HFFc6 (cell line): ENCODE measurements around the gene PRKCH. TPM values are rescaled to one million over a fixed set of nuclear protein-coding genes. Genes with fewer than 3 reads are reported as not detected.

Experiments
- DNase-seq: peaks from one replicate; pipeline ENCODE4 v3.0.0-alpha.2; 2018
- H3K27ac Mint-ChIP-seq: 2 replicates; pipeline ENCODE4 v1.8.0; 2020; ENCODE audit warnings: mild to moderate bottlenecking, mixed read lengths
- H3K27me3 Mint-ChIP-seq: 2 replicates; pipeline ENCODE4 v1.8.0; 2021; ENCODE audit warnings: mild to moderate bottlenecking, moderate library complexity, mixed read lengths; ENCODE audit not compliant: insufficient read depth
- H3K36me3 Mint-ChIP-seq: 2 replicates; pipeline ENCODE4 v1.8.0; 2021; ENCODE audit warnings: low read depth, mixed read lengths
- H3K4me1 Mint-ChIP-seq: 2 replicates; pipeline ENCODE4 v1.8.0; 2020; ENCODE audit warnings: low read depth, mixed read lengths
- H3K4me3 Mint-ChIP-seq: 2 replicates; pipeline ENCODE4 v1.8.0; 2020; ENCODE audit warnings: mild to moderate bottlenecking, moderate library complexity, mixed read lengths
- H3K9me3 Mint-ChIP-seq: 2 replicates; pipeline ENCODE4 v1.8.0; 2020; ENCODE audit warnings: mild to moderate bottlenecking, mixed read lengths
- total RNA-seq, 6 experiments: library from RNA; stranded (reverse); fragmentation: NEBNext Ultra II Directional; extraction: Animal tissue kit (Norgen Biotek cat#: 25700); gene quantifications; 2 replicates in 1 of 6; 3 replicates in 5 of 6; pipeline ENCODE4 v1.2.3, GENCODE V29; 2021
- TF ChIP-seq, protein P1 (sequence below): fragments of 200-600 bp; sonication (generic); IDR thresholded peaks from 2 replicates; pipeline ENCODE4 v1.5.0; 2021; ENCODE audit warnings: antibody characterized with exemption, mild to moderate bottlenecking

The PRKCH gene
- total RNA-seq, 6 experiments from 2014 or later: 0.17 to 1.2 (median 0.35) TPM

DNA sequence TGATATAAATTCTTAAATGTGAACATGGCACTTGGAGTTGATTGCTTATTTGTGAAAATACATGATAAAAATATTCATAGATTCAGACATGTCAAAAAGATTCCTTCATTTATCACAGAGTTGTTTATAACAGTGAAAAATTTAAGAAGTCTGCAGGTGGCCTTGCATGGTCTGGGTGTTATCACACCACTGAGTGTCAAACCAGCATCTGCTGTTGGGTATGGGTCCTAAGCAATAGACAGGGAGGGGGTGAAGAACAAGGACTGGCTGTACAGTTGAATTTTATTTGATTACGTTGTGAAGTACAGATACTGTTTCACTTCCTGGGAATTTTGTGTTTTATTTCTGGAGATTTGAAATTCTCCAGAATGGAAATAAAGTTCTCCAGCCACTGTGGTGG, 193.5 kb downstream of the PRKCH start:
- Mint-ChIP-seq H3K27me3 (peaks cover 2% of the 10 kb centered on the region; the same call in 1 of the 2 replicates), H3K36me3 (no peaks in the 10 kb centered on the region), H3K4me3 (no peak overlapping the region), H3K27ac (no peak overlapping the region), H3K4me1 (peaks cover 51% of the 10 kb centered on the region), H3K9me3 (no peaks in the 10 kb centered on the region)
- TF ChIP-seq, protein P1, sequence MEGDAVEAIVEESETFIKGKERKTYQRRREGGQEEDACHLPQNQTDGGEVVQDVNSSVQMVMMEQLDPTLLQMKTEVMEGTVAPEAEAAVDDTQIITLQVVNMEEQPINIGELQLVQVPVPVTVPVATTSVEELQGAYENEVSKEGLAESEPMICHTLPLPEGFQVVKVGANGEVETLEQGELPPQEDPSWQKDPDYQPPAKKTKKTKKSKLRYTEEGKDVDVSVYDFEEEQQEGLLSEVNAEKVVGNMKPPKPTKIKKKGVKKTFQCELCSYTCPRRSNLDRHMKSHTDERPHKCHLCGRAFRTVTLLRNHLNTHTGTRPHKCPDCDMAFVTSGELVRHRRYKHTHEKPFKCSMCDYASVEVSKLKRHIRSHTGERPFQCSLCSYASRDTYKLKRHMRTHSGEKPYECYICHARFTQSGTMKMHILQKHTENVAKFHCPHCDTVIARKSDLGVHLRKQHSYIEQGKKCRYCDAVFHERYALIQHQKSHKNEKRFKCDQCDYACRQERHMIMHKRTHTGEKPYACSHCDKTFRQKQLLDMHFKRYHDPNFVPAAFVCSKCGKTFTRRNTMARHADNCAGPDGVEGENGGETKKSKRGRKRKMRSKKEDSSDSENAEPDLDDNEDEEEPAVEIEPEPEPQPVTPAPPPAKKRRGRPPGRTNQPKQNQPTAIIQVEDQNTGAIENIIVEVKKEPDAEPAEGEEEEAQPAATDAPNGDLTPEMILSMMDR: no peak
- DNase-seq: no peak

- peaks cover 2% of the 10 kb centered on the region; the same call in 1 of the 2 replicates for H3K27me3 Mint-ChIP-seq
- no peaks in the 10 kb centered on the region for H3K36me3 Mint-ChIP-seq
- no peak overlapping the region for H3K4me3 Mint-ChIP-seq
- no peaks in the 10 kb centered on the region for H3K9me3 Mint-ChIP-seq
- TF ChIP-seq, protein P1: no peak
- no peak for DNase-seq
- no peak overlapping the region for H3K27ac Mint-ChIP-seq
- H3K4me1 Mint-ChIP-seq: peaks cover 56% of the 10 kb centered on the region
These were observed 194.2 kb downstream of the PRKCH start for GRCh38 chr14:61515436-61516117.

DNA sequence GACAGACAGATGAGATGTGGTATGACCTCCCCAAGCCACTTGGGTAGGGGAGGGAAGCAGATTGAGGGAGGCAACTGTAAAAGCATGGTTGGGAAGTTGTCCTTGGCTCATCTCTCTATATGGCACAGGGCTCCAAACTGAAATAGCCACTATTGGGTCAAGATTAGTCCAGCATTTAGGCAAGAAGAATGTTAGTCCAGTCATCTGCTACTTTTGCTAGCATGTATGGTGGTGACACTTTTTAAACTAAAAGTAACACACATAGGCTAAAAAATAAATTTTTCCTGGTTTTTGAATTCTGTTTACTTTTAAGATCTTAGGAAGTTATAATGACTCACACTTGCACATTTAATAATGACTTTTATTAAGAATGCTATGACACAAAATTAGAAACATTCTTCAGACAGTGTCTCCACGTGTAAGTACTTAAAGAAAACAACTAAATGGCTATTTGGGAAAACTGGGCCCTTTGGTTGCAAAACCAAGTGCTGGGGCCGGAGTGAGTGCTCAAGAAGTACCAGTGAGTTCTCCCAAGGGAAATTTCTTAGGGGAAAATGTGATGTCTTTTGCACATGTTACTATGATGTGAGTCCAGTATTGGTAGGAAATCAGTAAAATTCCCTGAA, 194.9 kb downstream of the PRKCH start:
- Mint-ChIP-seq H3K27ac (peak overlapping the region; percentile 4; the same call in 1 of the 2 replicates), H3K9me3 (no peaks in the 10 kb centered on the region), H3K36me3 (no peaks in the 10 kb centered on the region), H3K4me3 (no peak overlapping the region), H3K27me3 (peaks cover 2% of the 10 kb centered on the region; the same call in 1 of the 2 replicates), H3K4me1 (peaks cover 60% of the 10 kb centered on the region)
- DNase-seq: no peak
- TF ChIP-seq, protein P1: no peak

- TF ChIP-seq, protein P1: no peak
- peaks cover 2% of the 10 kb centered on the region; the same call in 1 of the 2 replicates for H3K27me3 Mint-ChIP-seq
- H3K27ac Mint-ChIP-seq: peak overlapping the region; percentile 4; the same call in 1 of the 2 replicates
- H3K4me1 Mint-ChIP-seq: peaks cover 52% of the 10 kb centered on the region
- no peaks in the 10 kb centered on the region for H3K9me3 Mint-ChIP-seq
- DNase-seq: peak; percentile 28
- 0 out of 2 replicates have a peak, but pooled peaks cover 3% of the 10 kb centered on the region for H3K36me3 Mint-ChIP-seq
- H3K4me3 Mint-ChIP-seq: no peak overlapping the region
These were observed 195.7 kb downstream of the PRKCH start for GRCh38 chr14:61516964-61517653.

GRCh38 chr14:61517911-61518384, 196.6 kb downstream of the PRKCH start:
- no peaks in the 10 kb centered on the region for H3K9me3 Mint-ChIP-seq
- H3K27ac Mint-ChIP-seq: no peak overlapping the region
- H3K27me3 Mint-ChIP-seq: peaks cover 2% of the 10 kb centered on the region; the same call in 1 of the 2 replicates
- H3K36me3 Mint-ChIP-seq: 0 out of 2 replicates have a peak, but pooled peaks cover 5% of the 10 kb centered on the region
- DNase-seq: no peak
- TF ChIP-seq, protein P1: no peak
- H3K4me3 Mint-ChIP-seq: no peak overlapping the region
- H3K4me1 Mint-ChIP-seq: peaks cover 43% of the 10 kb centered on the region
